Right hindlimb (tissue), 1 donor: Measurements from ENCODE around the gene FRG1.
"Not testable (repeated sequence)": the region's sequence is repeated elsewhere in the genome, so short reads cannot be mapped to it uniquely, and the experiment has no call there.

Experiments used
- DNase-seq: peaks from one replicate; pipeline ENCODE4 v3.0.0-alpha.2; 2018

The FRG1 gene

GRCh38 chr4:189940178-189941004 is at the start of gene FRG1:
Gene FRG1 (plus strand): TSS chr4:189940872. CDS start chr4:189941010, 138 bp downstream.
- peak; percentile 97 for DNase-seq

GRCh38 chr4:189897667-189898066 is 43.0 kb upstream of the FRG1 start:
- DNase-seq: no peak

- peak; percentile 35 for DNase-seq
Measured at GRCh38 chr4:189899481-189900015, 41.1 kb upstream of the FRG1 start.

- DNase-seq: peak; percentile 66
Measured at GRCh38 chr4:189904420-189905027, 36.1 kb upstream of the FRG1 start.

- DNase-seq: no peak
Measured at GRCh38 chr4:189912170-189912569, 28.5 kb upstream of the FRG1 start.

- no peak for DNase-seq
Measured at GRCh38 chr4:189917161-189917891, 23.3 kb upstream of the FRG1 start.

- no peak for DNase-seq
Measured at GRCh38 chr4:189921058-189921457, 19.6 kb upstream of the FRG1 start.

- not testable (repeated sequence) for DNase-seq
Measured at GRCh38 chr4:189926742-189927141, 13.9 kb upstream of the FRG1 start.

- no peak for DNase-seq
Measured at GRCh38 chr4:189941005-189941450, 356 bp downstream of the FRG1 start.

- not testable (repeated sequence) for DNase-seq
Measured at GRCh38 chr4:189942412-189942811, 1.7 kb downstream of the FRG1 start.

- not testable (repeated sequence) for DNase-seq
Measured at GRCh38 chr4:189944077-189944476, 3.4 kb downstream of the FRG1 start.

GRCh38 chr4:189946906-189947305 is 6.2 kb downstream of the FRG1 start:
- not testable (repeated sequence) for DNase-seq

GRCh38 chr4:189948486-189948885 is 7.8 kb downstream of the FRG1 start:
- not testable (repeated sequence) for DNase-seq

- DNase-seq: not testable (repeated sequence)
Measured at GRCh38 chr4:189969291-189969690, 28.6 kb downstream of the FRG1 start.

GRCh38 chr4:189973646-189974045 is 33.0 kb downstream of the FRG1 start:
- no peak for DNase-seq

GRCh38 chr4:189974056-189974455 is 33.4 kb downstream of the FRG1 start:
- DNase-seq: no peak

GRCh38 chr4:189979196-189980047 is 38.8 kb downstream of the FRG1 start:
- no peak for DNase-seq

GRCh38 chr4:189980292-189980691 is 39.6 kb downstream of the FRG1 start:
- DNase-seq: not testable (repeated sequence)

- DNase-seq: no peak
Measured at GRCh38 chr4:189981970-189982369, 41.3 kb downstream of the FRG1 start.

GRCh38 chr4:189983916-189984526 is 43.3 kb downstream of the FRG1 start:
- DNase-seq: not testable (repeated sequence)

GRCh38 chr4:189984661-189985060 is 44.0 kb downstream of the FRG1 start:
- not testable (repeated sequence) for DNase-seq
